ENCODE results near the gene CNPY4.

- no peak for TF ChIP-seq CTCF (IDR thresholded peaks at IDR 0.05; ENCODE audit: extremely low read depth in 1 of 2, insufficient read depth in 1 of 2, low read depth in 1 of 2, low read length in 2 of 2)
- TF ChIP-seq POLR2A (IDR thresholded peaks at IDR 0.05; ENCODE audit: low read depth, low read length), result no peak
- TF ChIP-seq POLR2AphosphoS5 (IDR thresholded peaks at IDR 0.05; ENCODE audit: insufficient read depth, low read depth, low read length), result no peak
- no peak for TF ChIP-seq EZH2 (IDR thresholded peaks at IDR 0.05; ENCODE audit: borderline replicate concordance, low read depth, low read length, severe bottlenecking)
- TF ChIP-seq MAX (IDR thresholded peaks at IDR 0.05; ENCODE audit: insufficient read depth, insufficient read length), result no peak
- no peak for TF ChIP-seq FOS (IDR thresholded peaks at IDR 0.05; ENCODE audit: borderline replicate concordance, insufficient read depth, low read length)
- no peak for TF ChIP-seq GATA2 (IDR thresholded peaks at IDR 0.05; ENCODE audit: insufficient read depth, insufficient read length, low read depth, low read length)
These were observed 9.2 kb downstream of the CNPY4 start for GRCh38 chr7:100128637-100128963.
